Lower lobe of right lung (tissue), 2 donors: Measurements from ENCODE around the gene CD82. TPM values are rescaled to one million over a fixed set of nuclear protein-coding genes. Genes with fewer than 3 reads are reported as not detected.
A peak's percentile ranks its signal among the peaks of the same experiment; 100 is the strongest.

Experiments used
- ATAC-seq, 2 donors: fragments of 200-7000 bp; cut with Tn5 transposase; one replicate each; pipeline ENCODE4 v1.9.1; 2020 to 2022; ENCODE audit warnings: mild to moderate bottlenecking in 2 of 2, moderate library complexity in 2 of 2
- DNase-seq: peaks from one replicate; pipeline ENCODE4 v3.0.0-alpha.2; 2020
- H3K27ac ChIP-seq: fragments of 200-600 bp; one replicate; pipeline ENCODE4 v1.8.0; 2022
- H3K27me3 ChIP-seq: fragments of 200-600 bp; one replicate; pipeline ENCODE4 v1.8.0; 2022; ENCODE audit warnings: low read depth
- H3K36me3 ChIP-seq: fragments of 200-600 bp; one replicate; pipeline ENCODE4 v1.8.0; 2022; ENCODE audit warnings: mild to moderate bottlenecking
- H3K4me1 ChIP-seq: fragments of 200-600 bp; one replicate; pipeline ENCODE4 v1.8.0; 2022
- H3K4me3 ChIP-seq: fragments of 200-600 bp; one replicate; pipeline ENCODE4 v1.8.0; 2022; ENCODE audit warnings: mild to moderate bottlenecking
- H3K9me3 ChIP-seq: fragments of 200-600 bp; one replicate; pipeline ENCODE4 v1.8.0; 2022
- intact Hi-C: fragments of 100-400 bp; cut with DNase I; formaldehyde crosslinking; loops from one replicate; pipeline ENCODE4 v1.11.0; 2022
- total RNA-seq: library from RNA; stranded (reverse); fragmentation: NEBNext Ultra II Directional; extraction: Animal tissue kit (Norgen Biotek cat#: 25700); gene quantifications from one replicate; pipeline ENCODE4 v1.2.1, GENCODE V29; 2021
- TF ChIP-seq, protein P1 (sequence below): fragments of 200-600 bp; IDR thresholded peaks from one replicate; pipeline ENCODE4 v1.8.0; 2022; ENCODE audit warnings: antibody characterized with exemption, mild to moderate bottlenecking
- donor health status: DM: no; HTN: yes; CAD: no; lungs with severe emphysema.

The CD82 gene
- total RNA-seq, 1 donor from 2014 or later, result 129 TPM

GRCh38 chr11:44589301-44589700, 23.8 kb downstream of the CD82 start:
- DNase-seq (no peak), ATAC-seq (no peak)
- Histone ChIP-seq H3K4me1 (peaks cover 39% of the 10 kb centered on the region), H3K27ac (no peak overlapping the region), H3K4me3 (no peak overlapping the region), H3K27me3 (no peaks in the 10 kb centered on the region), H3K9me3 (no peaks in the 10 kb centered on the region), H3K36me3 (peaks cover 29% of the 10 kb centered on the region)
- TF ChIP-seq, protein P1, sequence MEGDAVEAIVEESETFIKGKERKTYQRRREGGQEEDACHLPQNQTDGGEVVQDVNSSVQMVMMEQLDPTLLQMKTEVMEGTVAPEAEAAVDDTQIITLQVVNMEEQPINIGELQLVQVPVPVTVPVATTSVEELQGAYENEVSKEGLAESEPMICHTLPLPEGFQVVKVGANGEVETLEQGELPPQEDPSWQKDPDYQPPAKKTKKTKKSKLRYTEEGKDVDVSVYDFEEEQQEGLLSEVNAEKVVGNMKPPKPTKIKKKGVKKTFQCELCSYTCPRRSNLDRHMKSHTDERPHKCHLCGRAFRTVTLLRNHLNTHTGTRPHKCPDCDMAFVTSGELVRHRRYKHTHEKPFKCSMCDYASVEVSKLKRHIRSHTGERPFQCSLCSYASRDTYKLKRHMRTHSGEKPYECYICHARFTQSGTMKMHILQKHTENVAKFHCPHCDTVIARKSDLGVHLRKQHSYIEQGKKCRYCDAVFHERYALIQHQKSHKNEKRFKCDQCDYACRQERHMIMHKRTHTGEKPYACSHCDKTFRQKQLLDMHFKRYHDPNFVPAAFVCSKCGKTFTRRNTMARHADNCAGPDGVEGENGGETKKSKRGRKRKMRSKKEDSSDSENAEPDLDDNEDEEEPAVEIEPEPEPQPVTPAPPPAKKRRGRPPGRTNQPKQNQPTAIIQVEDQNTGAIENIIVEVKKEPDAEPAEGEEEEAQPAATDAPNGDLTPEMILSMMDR, result no peak
- intact Hi-C loops, result no loop called here

DNA sequence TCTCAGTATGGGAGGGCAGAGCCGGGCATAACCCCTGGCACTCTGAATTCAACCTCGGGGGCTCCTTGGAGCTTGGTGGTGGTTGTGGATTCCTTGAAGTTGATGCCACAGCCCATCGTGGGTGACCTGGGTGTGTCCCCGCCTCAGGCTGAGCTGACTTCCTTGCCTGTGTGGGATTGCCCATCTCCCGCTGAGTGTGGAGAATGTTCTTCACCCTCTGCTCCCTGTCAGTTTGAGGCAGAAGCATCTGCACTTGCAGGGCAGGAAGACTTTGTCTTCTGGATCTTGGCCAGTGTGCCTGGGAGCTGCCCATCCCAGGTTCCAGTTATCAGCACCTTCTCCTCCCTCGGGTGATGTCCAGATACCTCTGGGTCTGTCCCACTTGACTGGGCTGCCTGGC, 25.3 kb downstream of the CD82 start:
- H3K36me3 ChIP-seq, result peaks cover 28% of the 10 kb centered on the region

DNA sequence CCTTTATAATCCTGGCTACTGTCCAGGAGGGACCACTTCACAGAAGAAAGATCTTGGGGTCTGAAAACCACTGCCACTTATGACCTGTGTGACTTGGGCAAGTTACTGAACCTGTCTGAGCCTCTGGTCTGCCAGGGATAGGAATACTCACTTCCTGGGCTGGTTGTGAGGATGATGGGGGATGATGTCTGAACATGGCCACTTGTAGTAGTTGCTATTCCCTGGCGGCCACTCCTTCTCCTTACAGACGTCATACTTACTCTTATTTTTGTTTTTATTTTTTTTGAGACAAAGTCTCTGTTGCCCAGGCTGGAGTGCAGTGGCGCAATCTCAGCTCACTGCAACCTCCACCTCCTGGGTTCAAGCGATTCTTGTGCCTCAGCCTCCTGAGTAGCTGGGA, 26.1 kb downstream of the CD82 start:
- Histone ChIP-seq H3K27me3 (no peaks in the 10 kb centered on the region), H3K27ac (peak overlapping the region; percentile 65), H3K4me1 (peaks cover 44% of the 10 kb centered on the region), H3K4me3 (no peak overlapping the region), H3K36me3 (peaks cover 24% of the 10 kb centered on the region), H3K9me3 (no peaks in the 10 kb centered on the region)
- TF ChIP-seq, protein P1, result no peak
- intact Hi-C loops, result no loop called here
- ATAC-seq, result no peak
- DNase-seq, result no peak

More for the DNA sequence above, 25.3 kb downstream of the CD82 start:
- intact Hi-C loops, result no loop called here
- ATAC-seq, result no peak
- Histone ChIP-seq H3K4me1 (peaks cover 36% of the 10 kb centered on the region), H3K4me3 (no peak overlapping the region), H3K27ac (peak overlapping the region; percentile 65), H3K27me3 (no peaks in the 10 kb centered on the region), H3K9me3 (no peaks in the 10 kb centered on the region)
- TF ChIP-seq, protein P1, result no peak
- DNase-seq, result no peak

- H3K36me3 ChIP-seq, result peaks cover 22% of the 10 kb centered on the region
- no peaks in the 10 kb centered on the region for H3K9me3 ChIP-seq
- TF ChIP-seq, protein P1, result no peak
- DNase-seq (no peak), ATAC-seq (peak; percentile 63 to 65)
- no peaks in the 10 kb centered on the region for H3K27me3 ChIP-seq
- H3K4me3 ChIP-seq, result no peak overlapping the region
- H3K4me1 ChIP-seq, result peaks cover 52% of the 10 kb centered on the region
- peak overlapping the region; percentile 65 for H3K27ac ChIP-seq
- intact Hi-C loops, result no loop called here
Observed at GRCh38 chr11:44592125-44592940, 26.9 kb downstream of the CD82 start.

- DNase-seq (no peak), ATAC-seq (no peak)
- Histone ChIP-seq H3K4me3 (no peak overlapping the region), H3K27ac (no peak overlapping the region), H3K9me3 (no peaks in the 10 kb centered on the region), H3K4me1 (peaks cover 61% of the 10 kb centered on the region), H3K36me3 (peaks cover 13% of the 10 kb centered on the region), H3K27me3 (no peaks in the 10 kb centered on the region)
- TF ChIP-seq, protein P1, result no peak
- intact Hi-C loops, result no loop called here
Observed at GRCh38 chr11:44593251-44593650, 27.8 kb downstream of the CD82 start.
